ENCODE data around the gene PITPNM3.

- no peak for TF ChIP-seq CTCF (IDR thresholded peaks at IDR 0.05)
- TF ChIP-seq POLR2A (IDR thresholded peaks at IDR 0.05) = no peak
These were observed 6.8 kb downstream of the PITPNM3 start for GRCh38 chr17:6549384-6550036.
